ENCODE measurements around the gene PPME1. TPM values are rescaled to one million over a fixed set of nuclear protein-coding genes. Genes with fewer than 3 reads are reported as not detected.

PPME1 gene
- total RNA-seq, 1 experiment from 2014 or later, result 68.3 TPM

DNA sequence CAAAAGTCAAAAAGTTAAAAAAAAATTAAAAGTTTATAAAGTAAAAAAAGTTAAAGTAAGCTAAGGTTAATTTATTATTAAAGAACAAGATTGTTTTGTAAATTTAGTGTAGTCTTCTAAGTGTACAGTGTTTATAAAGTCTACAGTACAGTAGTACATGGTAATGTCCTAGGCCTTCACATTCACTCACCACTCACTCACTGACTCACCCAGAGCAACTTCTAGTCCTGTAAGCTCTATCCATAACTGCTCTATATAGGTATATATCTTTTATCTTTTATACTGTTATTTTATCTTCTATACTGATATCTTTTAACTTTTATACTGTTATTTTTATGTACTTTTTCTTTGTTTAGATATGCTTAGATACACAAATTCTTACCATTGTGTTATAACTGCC lies 11.4 kb upstream of the PPME1 start:
- DNase-seq (ENCODE audit: low read depth, low spot score), result no peak
- Histone ChIP-seq H2AFZ (ENCODE audit: low read depth, low read length, poor library complexity, severe bottlenecking) (no peak overlapping the region), H3K79me2 (ENCODE audit: insufficient read depth, low read length) (peaks cover 34% of the 10 kb centered on the region), H3K9me3 (ENCODE audit: control insufficient read depth in 1 of 2, insufficient read depth in 1 of 2, low read depth in 1 of 2, low read length in 2 of 2) (no peaks in the 10 kb centered on the region), H4K20me1 (ENCODE audit: insufficient read depth) (no peaks in the 10 kb centered on the region), H3K9ac (ENCODE audit: low read length) (no peak overlapping the region), H3K27me3 (ENCODE audit: insufficient read depth, low read length) (no peaks in the 10 kb centered on the region), H3K4me3 (replicated peaks in 1 of 2; ENCODE audit: low read depth in 1 of 2, low read length in 2 of 2) (no peak overlapping the region), H3K9me2 (ENCODE audit: insufficient read depth) (peaks cover 7% of the 10 kb centered on the region; the same call in 1 of the 2 replicates), H3K4me2 (ENCODE audit: low read length) (no peak overlapping the region), H3K4me1 (ENCODE audit: control insufficient read depth in 1 of 2, insufficient read depth in 2 of 2, low read length in 2 of 2) (peaks cover 0 to 6% of the 10 kb centered on the region in 2 experiments; a peak in 2 of 4 replicates), H3K36me3 (ENCODE audit: control insufficient read depth in 1 of 2, insufficient read depth in 2 of 2, low read length in 2 of 2) (peaks cover 4 to 8% of the 10 kb centered on the region in 2 experiments; a peak in 2 of 4 replicates), H3K27ac (ENCODE audit: low read depth, low read length) (no peak overlapping the region)
- ChIA-PET CTCF (no interaction called here), RAD21 (ENCODE audit: low non-redundant PET in 1 of 2, low total read pairs in 2 of 2, uncharacterized antibody in 2 of 2, unreplicated experiment in 2 of 2) (no interaction called here), POLR2A (interaction anchor here (0.7 to 1.1 kb wide), 2 partner anchors 11 to 13 kb away, joined by 3 read pairs; partner anchors contain the start of genes C2CD3 and PPME1)
- no TSS peak for BruUV-seq (replicated peaks)
- no peak for ATAC-seq
- TF ChIP-seq ZFX (IDR thresholded peaks at IDR 0.05) (no peak), SRF (IDR thresholded peaks at IDR 0.05; ENCODE audit: low read depth) (no peak), EGR1 (IDR thresholded peaks at IDR 0.05; ENCODE audit: low read depth) (no peak), ZNF274 (IDR thresholded peaks at IDR 0.05; ENCODE audit: low read depth, low read length) (no peak), EZH2 (IDR thresholded peaks at IDR 0.05) (no peak), POLR2A (IDR thresholded peaks at IDR 0.05; ENCODE audit: borderline replicate concordance, extremely low read depth, insufficient read depth, insufficient read length) (no peak), TCF7L2 (IDR thresholded peaks at IDR 0.05; ENCODE audit: borderline replicate concordance, extremely low read depth, insufficient read depth, insufficient read length) (no peak), SIN3A (IDR thresholded peaks at IDR 0.05; ENCODE audit: low read depth) (no peak), ELF1 (IDR thresholded peaks at IDR 0.05; ENCODE audit: borderline replicate concordance, low read depth) (no peak), RAD21 (IDR thresholded peaks at IDR 0.05; ENCODE audit: low read depth) (no peak), EZH2phosphoT487 (IDR thresholded peaks at IDR 0.05; ENCODE audit: borderline replicate concordance) (no peak), JUND (IDR thresholded peaks at IDR 0.05) (no peak), SP1 (IDR thresholded peaks at IDR 0.05; ENCODE audit: low read depth) (no peak), FOSL1 (IDR thresholded peaks at IDR 0.05; ENCODE audit: low read depth) (no peak)
- TF ChIP-seq, protein P1, sequence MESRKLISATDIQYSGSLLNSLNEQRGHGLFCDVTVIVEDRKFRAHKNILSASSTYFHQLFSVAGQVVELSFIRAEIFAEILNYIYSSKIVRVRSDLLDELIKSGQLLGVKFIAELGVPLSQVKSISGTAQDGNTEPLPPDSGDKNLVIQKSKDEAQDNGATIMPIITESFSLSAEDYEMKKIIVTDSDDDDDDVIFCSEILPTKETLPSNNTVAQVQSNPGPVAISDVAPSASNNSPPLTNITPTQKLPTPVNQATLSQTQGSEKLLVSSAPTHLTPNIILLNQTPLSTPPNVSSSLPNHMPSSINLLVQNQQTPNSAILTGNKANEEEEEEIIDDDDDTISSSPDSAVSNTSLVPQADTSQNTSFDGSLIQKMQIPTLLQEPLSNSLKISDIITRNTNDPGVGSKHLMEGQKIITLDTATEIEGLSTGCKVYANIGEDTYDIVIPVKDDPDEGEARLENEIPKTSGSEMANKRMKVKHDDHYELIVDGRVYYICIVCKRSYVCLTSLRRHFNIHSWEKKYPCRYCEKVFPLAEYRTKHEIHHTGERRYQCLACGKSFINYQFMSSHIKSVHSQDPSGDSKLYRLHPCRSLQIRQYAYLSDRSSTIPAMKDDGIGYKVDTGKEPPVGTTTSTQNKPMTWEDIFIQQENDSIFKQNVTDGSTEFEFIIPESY (IDR thresholded peaks at IDR 0.05; ENCODE audit: extremely low read depth, insufficient replicate concordance, low read length), result no peak
- TF ChIP-seq, protein P2, sequence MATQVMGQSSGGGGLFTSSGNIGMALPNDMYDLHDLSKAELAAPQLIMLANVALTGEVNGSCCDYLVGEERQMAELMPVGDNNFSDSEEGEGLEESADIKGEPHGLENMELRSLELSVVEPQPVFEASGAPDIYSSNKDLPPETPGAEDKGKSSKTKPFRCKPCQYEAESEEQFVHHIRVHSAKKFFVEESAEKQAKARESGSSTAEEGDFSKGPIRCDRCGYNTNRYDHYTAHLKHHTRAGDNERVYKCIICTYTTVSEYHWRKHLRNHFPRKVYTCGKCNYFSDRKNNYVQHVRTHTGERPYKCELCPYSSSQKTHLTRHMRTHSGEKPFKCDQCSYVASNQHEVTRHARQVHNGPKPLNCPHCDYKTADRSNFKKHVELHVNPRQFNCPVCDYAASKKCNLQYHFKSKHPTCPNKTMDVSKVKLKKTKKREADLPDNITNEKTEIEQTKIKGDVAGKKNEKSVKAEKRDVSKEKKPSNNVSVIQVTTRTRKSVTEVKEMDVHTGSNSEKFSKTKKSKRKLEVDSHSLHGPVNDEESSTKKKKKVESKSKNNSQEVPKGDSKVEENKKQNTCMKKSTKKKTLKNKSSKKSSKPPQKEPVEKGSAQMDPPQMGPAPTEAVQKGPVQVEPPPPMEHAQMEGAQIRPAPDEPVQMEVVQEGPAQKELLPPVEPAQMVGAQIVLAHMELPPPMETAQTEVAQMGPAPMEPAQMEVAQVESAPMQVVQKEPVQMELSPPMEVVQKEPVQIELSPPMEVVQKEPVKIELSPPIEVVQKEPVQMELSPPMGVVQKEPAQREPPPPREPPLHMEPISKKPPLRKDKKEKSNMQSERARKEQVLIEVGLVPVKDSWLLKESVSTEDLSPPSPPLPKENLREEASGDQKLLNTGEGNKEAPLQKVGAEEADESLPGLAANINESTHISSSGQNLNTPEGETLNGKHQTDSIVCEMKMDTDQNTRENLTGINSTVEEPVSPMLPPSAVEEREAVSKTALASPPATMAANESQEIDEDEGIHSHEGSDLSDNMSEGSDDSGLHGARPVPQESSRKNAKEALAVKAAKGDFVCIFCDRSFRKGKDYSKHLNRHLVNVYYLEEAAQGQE (IDR thresholded peaks at IDR 0.05; ENCODE audit: low read depth), result no peak
- TF ChIP-seq, protein P3, sequence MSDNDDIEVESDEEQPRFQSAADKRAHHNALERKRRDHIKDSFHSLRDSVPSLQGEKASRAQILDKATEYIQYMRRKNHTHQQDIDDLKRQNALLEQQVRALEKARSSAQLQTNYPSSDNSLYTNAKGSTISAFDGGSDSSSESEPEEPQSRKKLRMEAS (IDR thresholded peaks at IDR 0.05), result no peak
- intact Hi-C loops (cut with micrococcal nuclease), result no loop called here
